C4-2B (cell line): ENCODE results near the gene MSRB1.

Source experiments
- H3K27ac ChIP-seq: fragments of 450-650 bp; 2 replicates; pipeline ENCODE4 v1.5.1; 2017
- ZFX ChIP-seq: fragments of 450-650 bp; IDR thresholded peaks from 2 replicates; pipeline ENCODE4 v1.6.1; 2017
- TF ChIP-seq, protein P1 (sequence below): fragments of 450-650 bp; conservative IDR thresholded peaks from 2 replicates; pipeline ENCODE4 v1.5.1; 2017; ENCODE audit warnings: mild to moderate bottlenecking

Gene MSRB1

GRCh38 chr16:1976951-1977874 lies 34.2 kb upstream of the MSRB1 start:
- TF ChIP-seq, protein P1, sequence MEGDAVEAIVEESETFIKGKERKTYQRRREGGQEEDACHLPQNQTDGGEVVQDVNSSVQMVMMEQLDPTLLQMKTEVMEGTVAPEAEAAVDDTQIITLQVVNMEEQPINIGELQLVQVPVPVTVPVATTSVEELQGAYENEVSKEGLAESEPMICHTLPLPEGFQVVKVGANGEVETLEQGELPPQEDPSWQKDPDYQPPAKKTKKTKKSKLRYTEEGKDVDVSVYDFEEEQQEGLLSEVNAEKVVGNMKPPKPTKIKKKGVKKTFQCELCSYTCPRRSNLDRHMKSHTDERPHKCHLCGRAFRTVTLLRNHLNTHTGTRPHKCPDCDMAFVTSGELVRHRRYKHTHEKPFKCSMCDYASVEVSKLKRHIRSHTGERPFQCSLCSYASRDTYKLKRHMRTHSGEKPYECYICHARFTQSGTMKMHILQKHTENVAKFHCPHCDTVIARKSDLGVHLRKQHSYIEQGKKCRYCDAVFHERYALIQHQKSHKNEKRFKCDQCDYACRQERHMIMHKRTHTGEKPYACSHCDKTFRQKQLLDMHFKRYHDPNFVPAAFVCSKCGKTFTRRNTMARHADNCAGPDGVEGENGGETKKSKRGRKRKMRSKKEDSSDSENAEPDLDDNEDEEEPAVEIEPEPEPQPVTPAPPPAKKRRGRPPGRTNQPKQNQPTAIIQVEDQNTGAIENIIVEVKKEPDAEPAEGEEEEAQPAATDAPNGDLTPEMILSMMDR: no peak
- TF ChIP-seq ZFX: no peak
- H3K27ac ChIP-seq: no peak overlapping the region

GRCh38 chr16:1976216-1976520 lies 33.2 kb upstream of the MSRB1 start:
- TF ChIP-seq, protein P1: no peak
- TF ChIP-seq ZFX: no peak
- H3K27ac ChIP-seq: no peak overlapping the region

DNA sequence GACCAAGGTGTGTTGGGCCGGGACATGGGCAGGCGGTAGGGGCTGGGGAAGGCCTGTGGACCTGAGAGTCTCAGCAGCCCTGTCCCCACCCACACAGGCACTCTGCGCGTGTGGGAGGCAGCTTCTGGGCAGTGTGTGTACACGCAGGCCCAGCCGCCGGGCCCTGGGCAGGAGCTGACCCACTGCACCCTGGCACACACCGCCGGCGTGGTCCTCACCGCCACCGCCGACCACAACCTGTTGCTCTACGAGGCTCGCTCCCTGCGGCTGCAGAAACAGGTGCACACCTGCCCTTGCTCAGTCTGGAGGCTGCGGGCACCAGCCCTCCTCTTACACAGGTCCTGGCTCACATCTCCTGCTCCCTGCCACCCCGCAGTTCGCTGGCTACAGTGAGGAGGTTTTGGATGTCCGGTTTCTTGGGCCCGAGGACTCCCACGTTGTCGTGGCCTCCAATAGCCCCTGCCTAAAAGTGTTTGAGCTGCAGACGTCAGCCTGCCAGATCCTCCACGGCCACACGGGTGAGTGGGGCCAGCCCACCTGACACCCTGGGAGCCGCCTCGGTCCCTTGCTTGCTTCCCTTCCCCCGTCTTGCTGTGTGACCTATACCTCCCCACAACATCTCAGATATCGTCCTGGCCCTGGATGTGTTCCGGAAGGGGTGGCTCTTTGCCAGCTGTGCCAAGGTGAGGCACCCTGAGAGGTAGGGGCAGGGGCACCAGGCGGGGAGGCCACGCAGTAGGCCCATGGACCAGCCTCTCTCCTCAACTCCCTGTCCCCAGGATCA lies 32.6 kb upstream of the MSRB1 start:
- no peak for TF ChIP-seq ZFX
- TF ChIP-seq, protein P1: no peak
- no peak overlapping the region for H3K27ac ChIP-seq

GRCh38 chr16:1974157-1975070 lies 31.4 kb upstream of the MSRB1 start:
- H3K27ac ChIP-seq: no peak overlapping the region
- no peak for TF ChIP-seq ZFX
- TF ChIP-seq, protein P1: no peak

- TF ChIP-seq ZFX: no peak
- TF ChIP-seq, protein P1: no peak
Observed at GRCh38 chr16:1973461-1974156, 30.6 kb upstream of the MSRB1 start.

GRCh38 chr16:1972490-1972877 lies 29.5 kb upstream of the MSRB1 start:
- TF ChIP-seq, protein P1: no peak
- no peak for TF ChIP-seq ZFX
- H3K27ac ChIP-seq: peak overlapping the region; percentile 89

More at GRCh38 chr16:1973461-1974156, 30.6 kb upstream of the MSRB1 start:
- H3K27ac ChIP-seq: no peak overlapping the region; the same call in 1 of the 2 replicates
